ENCODE results near the gene SARDH.
"Not testable (repeated sequence)": the region's sequence is repeated elsewhere in the genome, so short reads cannot be mapped to it uniquely, and the experiment has no call there.

Gene SARDH

DNA sequence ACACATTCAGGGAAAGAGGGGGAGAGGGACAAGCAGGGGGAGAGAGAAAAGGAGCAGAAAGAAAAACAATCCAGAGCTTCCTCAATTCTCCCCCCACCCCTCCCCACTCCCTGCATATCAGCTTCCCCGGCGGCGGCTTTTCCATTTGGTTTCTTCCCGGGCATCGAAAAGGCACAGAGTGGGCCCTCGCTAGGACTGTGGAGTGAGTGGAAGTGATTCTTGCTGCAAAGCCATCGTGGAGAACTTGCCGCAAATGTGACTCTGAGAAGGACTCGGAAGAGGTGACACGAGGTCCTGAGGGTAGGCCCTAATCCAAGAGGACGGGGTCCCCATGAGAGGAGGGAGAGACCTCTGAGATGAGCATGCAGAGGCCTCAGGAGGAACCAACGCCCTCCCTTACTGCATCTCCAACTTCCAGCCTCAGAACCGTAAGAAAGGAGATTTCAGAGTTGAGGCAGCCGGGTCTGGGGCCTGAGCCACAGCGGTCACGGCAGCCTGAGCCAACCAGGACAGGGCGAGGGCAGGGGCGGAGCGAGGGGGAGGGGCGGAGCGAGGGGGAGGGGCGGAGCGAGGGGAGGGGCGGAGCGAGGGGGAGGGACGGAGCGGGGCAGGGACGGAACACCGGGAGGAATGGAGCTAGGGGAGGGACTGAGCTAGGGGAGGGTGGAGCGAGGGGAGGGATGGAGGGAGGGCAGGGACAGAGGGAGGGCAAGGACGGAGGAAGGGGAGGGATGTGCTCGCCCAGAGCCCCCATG lies 21.2 kb upstream of the SARDH start:
- DNase-seq = no peak

DNA sequence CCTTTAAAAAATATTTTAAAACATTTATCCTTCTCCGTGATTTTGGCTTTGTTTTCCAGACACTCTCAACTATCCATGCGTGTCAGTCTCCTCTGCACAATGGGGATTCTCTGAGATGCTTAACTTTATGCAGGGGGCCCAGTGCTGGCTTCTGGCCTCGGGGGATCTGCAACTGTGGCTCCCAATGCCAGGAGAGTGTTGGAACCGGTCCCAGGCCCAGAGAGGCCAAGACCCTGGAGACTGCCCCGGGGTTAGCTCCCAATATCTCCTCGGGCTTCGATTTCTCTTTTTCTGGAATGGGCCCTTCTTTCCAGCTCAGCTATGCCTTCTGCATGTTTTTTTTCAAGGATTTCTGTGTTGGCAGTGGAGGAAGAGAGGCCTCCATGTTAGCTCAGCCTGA lies 20.1 kb upstream of the SARDH start:
- no peak for DNase-seq

DNA sequence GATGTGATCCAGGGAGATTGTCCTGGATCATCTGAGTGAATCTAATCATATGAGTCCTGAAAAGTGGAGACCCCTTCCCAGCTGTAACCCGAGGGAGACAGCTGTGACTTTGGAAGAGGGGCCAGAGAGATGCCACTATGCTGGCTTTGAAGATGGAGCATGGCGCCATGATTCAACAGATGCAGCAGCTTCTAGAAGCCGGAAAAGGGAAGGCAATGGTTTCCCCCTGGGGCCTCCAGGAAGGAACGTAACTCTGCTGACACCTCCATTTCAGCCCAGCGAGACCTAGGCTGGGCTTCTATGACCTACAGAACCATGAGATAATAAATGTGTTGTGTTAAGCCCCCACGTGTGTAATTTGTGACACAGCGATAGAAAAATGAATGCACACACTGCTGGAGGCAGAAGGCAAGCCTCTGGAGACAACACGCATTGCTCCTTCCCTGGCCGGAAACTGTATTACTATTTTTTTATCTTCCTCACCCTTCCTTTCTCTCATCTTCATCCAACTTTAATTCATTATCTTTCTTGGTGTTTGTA lies 16.6 kb upstream of the SARDH start:
- DNase-seq = no peak

DNA sequence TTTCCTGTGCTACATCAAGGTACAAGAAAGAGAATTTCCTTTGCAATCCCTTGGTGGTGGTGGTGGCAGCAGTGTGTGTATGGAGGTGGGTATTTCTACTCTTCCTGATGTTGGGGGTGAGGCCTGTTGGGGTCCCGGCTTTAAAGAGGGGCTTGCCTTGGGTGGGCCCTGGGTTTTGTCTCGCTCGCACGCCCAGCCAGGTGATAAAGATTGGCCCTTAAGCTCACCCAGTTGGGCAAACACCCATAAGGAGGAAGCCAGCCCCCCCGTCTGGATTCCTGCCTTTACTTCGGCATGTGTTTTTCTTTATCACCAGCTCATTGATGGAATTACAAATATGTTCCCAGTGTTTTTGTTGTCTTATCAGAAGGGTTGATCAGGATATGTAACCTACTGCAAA lies 16.0 kb upstream of the SARDH start:
- DNase-seq = no peak

DNA sequence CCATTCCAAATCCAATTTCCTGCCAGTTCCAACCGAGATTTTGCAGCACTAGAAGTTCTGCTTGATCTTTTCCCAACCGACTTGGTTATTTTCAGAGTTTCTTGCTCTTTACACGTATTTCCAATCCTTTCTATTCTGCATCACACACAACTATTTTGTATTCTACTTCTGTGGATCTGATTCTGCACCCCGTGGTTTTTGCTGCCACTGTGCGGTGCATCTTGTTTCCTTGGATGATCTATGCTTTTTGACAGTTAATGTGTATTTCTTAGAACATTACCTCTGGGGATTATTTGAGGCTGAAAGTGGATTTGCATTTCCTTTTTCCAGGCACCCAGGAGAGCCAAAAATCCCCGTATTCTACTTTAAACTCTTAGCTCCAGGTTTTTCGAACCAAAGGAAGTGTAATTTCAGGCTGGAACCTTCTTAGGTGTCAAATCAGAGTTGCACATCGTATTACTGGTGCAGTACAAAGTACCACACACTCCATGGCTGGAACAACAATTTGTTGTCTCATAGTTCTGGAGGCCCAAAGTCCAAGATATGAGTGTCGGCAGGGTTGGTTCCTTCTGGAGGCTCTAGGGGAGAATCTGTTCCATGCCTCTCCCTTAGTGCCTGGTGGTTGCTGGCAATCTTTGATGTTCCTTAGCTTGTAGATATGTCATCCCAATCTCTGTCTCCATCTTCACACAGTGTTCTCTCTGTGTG lies 14.7 kb upstream of the SARDH start:
- DNase-seq = no peak

DNA sequence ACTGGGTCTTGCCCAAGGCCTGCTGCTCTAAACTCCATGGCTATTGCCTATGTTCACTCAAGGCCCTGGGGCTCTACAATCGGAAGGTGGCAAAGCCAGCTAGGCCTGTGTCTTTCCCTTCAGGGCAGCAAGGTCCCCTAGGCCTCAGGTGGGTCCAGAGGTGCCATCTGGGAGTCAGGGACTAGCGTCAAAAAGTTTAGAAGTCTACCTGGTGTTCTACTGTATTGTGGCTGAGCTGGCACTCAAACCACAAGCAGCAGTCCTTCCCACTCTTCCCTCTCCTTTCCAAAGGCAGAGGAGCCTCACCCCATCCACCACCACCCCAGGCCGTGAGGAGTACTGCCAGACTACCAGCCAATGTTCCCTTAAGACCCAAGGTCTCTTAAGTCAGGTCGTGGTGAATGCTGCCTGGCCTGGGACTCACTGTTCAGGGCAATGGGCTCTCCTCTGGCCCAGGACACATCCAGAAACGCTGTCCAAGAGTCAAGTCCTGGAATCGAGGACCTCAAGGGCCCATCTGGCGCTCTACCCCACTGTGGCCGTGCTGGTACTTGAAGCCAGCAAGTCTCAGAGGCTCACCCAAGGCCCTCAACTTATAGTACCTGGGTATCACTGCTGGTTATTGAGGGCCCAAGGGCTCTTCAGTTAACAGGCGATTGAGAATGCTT lies 13.0 kb upstream of the SARDH start:
- no peak for DNase-seq

DNA sequence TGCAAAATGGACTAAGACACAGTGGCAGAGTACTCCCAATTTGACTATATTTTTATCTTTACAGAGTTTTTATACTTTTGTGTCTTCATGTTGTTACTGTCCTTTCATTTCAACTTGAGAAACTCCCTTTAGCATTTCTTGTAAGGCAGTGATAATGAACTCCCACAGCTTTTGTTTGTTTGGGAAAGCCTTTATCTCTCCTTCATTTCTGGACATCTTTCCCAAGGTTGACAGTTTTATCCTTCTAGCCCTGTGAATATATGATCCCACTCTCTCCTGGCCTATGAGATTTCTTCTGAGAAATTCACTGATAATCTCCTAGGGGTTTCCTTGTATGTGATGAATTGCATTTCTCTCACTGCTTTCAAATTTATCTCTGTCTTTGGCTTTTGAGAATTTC lies 9.2 kb upstream of the SARDH start:
- no peak for DNase-seq

DNA sequence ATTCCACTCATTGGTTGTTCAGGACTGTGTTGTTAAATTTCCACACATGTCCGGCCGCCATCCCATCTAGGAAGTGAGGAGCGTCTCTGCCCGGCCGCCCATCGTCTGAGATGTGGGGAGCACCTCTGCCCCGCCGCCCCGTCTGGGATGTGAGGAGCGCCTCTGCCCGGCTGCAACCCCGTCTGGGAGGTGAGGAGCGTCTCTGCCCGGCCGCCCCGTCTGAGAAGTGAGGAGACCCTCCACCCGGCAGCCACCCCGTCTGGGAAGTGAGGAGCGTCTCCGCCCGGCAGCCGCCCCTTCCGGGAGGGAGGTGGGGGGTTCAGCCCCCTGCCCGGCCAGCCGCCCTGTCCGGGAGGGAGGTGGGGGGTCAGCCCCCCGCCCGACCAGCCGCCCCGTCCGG lies 6.4 kb upstream of the SARDH start:
- not testable (repeated sequence) for DNase-seq

DNA sequence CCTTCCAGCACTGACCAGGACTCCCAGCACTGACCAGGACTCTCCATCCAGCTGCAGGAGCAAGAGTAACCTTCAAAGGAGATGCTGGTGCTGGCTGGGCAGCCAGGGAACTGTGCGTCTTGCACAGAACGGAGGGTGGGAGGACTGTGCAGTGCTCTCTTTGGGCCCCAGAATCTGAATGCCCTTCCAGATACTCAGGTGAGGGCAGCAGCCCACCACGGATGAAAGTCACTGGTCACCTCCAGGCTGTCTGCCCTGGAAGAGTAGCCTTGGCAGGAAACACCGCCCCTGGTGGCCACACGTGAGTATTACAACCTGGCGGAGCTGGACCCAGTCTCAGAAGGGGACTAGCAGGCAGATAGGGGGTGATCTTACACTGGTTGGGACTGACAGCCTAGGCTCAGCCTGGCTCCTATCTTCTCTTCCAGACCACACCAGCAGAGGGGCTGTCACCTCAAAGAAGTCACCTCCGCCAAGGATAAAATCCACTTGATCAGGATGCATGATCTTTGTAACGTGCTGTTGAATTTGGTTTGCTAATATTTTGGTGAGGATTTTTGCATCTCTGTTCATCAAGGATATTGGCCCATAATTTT lies 4.8 kb upstream of the SARDH start:
- DNase-seq = peak; percentile 64 to 74

DNA sequence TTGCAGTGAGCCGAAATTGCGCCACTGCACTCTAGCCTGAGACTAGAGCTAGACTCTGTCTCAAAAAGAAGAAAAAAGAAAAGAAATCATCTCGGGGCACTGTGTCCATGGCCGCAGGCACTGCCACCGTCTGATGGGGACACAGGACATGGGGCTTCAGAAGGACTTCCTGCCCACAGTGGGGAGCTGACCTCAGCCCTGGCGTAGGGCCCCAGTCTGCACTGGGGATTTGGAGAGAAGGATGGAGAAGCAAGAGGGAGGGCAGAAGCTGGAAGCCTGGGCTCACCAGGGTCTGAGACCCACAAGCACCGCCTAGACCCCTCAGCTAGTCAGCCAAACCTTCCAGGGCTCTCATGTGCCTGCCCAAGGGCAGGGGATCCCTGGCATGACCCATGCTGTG lies 4.1 kb upstream of the SARDH start:
- no peak for DNase-seq

DNA sequence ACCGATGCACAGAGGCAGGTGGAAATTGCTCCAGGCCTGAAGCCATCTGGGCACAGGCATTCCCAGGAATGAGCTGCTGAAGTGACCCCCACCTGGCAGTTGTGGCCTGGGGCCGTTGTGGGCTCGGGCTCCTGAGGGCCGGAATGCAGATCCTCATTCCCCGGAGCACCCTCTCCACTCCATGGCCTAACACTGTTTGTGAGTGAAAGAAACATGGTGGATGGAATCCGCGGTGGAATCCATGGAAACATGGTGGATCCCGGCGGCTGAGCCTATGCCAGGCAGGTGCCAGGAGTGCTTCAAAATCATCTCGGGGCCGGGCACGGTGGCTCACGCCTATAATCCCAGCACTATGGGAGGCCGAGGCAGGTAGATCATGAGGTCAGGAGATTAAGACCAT lies 3.6 kb upstream of the SARDH start:
- DNase-seq = no peak

DNA sequence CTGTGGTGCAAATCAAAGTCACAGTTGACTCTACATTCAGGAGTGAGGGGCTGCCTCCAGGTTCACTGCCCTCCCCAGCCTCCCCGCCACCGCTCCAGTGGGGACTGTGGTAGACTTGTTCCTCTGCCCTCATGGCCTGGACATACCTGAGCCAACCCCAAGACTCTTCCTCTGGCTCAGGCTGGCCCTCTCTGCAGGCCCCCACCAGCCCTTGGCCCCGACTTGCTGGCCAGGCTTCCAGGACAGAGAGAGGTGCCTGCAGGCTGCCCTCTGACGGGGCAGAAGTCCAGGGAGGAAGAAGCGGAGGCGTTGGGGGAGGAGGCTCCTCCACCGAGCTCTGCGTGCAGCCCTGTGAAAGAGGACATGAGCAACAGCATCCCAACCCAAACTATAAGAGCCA lies 2.8 kb upstream of the SARDH start:
- no peak for DNase-seq

DNA sequence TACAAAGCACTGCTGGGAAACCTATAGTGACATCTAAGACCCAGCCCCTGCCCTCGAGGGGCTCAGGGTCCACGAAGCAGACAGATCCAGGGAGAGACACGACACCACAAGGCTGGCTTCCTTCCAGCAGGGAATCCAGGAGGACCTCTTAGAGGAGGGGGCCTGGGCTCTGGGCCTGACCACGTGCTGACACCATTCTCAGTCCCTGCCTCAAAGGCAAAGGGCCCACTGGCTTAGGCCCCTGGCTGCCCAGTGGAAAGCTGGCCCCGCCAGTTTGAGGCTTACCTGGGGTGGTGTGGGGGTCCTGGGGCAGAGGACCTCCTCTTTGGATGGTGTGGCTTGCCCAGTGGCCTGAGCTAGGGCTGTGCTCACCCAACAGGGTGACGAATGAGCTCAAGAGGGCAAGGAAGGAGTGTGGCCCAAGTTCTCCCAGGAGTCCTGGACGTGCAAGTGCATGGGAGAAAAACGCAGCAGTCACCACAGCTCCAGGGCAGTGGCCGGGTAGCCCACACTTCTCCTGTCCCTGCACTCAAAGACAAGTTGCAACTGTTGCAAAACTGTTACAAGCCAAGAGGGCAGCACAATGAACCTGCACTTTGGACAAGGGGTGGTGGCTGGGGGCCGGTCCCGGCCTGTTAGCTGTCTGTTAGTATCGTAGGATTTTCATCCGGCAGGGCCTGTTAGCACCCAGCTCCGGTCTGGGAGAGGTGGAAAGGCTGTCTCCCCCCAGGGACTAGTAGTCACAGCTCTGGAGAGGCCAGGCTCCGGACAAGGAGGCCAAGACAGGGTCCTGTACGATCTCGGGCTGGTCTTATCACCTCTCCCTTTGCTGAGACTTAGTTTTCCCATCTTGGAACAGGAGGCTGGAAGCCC lies 1.5 kb upstream of the SARDH start:
- DNase-seq = no peak

DNA sequence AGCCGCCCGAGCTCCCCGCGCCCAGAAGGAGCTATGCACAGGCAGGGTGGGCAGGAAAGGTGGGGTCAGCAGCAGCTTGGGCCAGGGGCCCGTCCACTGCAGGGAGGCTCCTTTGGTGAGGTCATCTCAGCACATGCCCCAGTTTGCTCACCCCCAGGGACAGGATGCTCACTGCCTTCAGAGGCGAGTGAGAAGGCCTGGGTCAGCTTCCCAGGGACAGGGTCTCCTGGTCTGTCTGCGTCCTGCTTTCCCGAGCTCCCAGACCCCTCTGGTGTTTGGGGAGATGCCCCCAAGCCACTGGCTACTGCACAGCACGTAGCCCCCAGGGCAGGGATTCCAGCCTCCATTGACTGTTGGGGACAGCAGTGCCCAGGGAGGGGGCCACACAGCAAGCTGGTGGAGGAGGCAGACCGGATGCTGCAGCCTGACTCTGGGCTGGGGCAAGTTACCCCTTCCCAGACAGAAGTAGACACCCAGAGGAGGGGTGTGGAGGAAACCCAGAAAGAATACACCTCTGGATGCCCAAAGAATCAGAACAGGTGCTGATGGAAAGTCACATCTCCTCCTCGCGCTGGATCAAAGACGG lies 581 bp upstream of the SARDH start:
- no peak for DNase-seq

DNA sequence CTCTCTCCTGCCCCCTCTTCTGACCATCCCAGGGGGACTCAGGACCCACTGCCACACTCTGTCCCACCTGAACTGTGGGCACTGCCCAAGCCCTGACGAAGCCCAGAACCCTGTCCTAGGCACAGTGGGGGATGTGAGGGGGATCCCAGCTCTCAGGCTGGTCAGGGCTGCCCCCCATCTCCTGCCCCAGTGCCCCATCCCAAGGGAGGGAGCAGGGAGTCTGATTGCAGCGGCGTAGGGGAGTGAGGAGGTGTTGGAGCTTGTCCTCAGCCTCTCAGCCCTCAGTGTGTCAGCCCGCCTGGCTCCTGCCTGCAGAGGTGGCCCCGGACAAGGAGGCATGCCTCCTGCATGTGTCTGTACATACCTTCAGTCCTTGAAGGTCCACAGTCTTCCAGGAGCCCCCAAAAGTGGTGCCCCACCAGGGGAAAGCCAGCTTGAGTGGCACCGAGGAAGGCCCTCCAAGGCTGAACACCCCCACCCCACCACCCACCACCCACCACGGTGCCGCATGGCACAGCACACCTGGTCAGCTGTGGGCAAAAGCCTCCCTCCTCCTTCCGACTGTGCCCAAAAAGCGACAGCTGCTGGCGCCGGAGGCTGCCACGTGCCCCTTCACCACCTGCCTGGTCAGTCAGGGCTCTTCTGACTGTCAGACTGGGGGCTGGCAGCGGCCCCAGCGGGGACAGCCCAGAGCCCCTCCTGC lies 930 bp downstream of the SARDH start:
- no peak for DNase-seq

DNA sequence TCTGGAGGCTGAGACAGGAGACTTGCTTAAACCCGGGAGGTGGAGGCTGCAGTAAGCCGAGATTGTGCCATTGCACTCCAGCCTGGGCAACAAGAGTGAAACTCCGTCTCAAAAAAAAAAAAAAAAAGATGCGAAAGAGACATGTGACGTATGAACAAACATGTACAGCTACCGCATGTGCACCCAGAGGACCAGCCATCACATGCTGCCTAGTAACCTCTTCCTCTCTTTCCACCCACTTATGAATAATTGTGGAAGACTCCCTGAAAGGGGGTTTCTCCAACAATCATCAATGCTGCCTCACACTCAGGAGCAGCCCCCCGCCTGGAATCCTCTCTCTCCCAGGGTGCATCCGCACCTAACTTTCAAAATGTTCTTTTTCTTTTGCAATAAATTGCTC lies 2.2 kb downstream of the SARDH start:
- no peak for DNase-seq

DNA sequence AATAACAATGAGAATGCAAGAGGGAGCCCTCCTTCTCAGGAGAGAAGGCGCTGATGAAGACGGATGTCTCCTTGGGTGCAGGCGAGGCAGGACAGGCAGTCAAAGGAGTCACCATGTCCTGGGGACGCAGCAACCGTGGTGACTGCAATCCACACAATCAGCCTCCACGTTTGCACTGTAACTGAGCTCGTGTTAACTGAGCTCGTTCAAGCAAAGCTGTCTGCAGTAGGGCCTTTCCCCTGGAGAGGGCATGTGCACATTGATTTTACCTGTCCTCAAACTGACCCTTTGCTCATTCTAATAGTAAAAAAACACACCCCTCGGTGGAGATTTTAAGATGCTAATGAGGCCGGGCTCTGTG lies 2.8 kb downstream of the SARDH start:
- no peak for DNase-seq

DNA sequence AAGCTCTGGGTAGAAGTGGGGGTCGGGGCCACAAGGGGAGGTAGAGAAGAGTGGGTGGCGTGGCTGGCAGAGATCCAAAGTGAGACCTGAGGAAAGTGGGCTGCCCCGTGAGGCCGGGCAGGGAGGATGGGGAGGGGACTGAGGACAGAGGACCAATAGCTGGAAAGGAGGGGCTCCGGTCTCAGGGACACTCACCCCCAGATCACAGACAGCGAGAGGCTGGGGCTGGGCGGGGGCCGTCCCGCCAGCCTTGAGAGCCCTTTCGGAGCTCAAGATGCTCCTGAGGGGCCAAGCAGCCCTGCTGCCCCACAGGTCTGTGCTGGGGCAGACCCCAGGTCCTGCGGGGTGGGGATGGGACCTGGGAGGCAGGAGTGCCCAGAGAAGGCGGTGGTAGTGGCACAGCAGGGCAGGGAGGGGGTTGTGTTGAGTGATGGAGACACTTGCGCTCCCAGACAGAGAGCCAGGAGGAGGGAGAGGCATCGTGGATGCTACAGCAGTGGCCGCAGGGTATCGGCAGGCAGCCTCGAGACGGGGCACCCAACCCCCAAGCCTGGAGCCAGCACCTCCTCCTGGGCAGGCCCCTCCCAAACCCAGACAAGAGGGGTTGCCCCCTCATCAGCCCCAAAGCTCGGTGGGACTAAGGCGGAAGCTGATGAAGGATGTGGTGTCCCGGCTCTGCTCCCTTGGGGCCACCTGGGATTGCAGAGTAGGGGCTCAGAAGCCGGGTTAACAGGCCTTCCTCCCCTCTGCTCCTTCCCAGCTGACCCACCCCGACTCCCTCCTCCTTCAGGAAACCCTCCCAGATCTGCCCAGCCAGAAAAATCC lies 3.4 kb downstream of the SARDH start:
- no peak for DNase-seq

DNA sequence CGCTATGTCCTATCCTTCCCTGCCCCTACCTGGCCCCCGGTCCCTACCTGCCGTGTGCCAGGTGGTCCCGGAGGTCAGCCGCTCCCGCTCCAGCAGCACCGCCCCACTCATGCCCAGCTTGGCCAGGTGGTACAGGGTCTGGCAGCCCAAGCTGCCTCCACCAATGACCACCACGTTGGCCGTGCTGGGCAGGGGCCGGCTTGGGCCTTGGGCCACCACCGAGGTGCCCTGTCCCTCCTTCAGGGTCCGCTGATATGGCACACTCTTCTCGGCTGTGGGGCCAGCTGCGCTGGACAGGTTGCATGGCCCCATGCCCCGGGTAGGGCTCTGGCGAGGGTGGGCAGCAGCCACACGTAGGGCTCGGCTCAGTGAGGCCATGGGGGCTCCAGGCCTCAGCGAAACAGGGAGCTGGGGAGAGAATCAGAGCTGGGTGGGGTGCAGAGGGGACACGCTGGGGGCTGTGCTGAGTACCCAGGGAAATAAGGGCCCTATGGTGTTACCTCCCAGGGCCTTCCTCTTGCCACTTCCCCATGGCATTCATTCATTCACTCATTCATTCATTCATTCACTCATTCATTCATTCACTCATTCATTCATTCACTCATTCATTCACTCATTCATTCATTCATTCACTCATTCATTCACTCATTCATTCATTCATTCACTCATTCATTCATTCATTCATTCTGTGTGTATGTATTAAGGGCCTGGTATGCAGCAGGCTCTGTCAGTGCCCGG lies 4.2 kb downstream of the SARDH start:
- DNase-seq = no peak

DNA sequence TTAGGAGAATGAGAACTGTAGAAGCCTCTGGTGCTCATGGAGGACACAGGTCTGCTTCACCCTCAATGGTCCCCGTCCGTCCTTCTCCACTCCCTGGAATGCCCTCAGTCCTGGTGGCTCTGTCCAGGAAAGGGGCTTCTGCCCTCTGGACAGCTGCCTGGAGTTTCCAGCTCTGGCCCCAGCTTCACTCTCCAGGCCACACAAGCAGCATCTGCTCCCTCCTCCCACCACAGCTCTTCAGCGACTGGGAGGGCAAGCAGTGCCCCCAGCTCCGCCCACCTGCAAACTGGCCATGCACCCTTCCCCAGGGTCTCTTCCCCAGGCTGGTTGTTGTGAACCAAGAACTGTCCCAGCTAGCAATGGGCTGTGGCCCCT lies 4.7 kb downstream of the SARDH start:
- DNase-seq = no peak

All from stimulated activated CD4-positive, alpha-beta T cell treated with anti-CD3 and anti-CD28 coated beads, Interleukin-4, amount 100 ng/mL, for 4 hours (primary cell).